KBM-7 (cell line): Measurements from ENCODE around the gene MIOX.
"Not testable (repeated sequence)": the region's sequence is repeated elsewhere in the genome, so short reads cannot be mapped to it uniquely, and the experiment has no call there.

Experiments used
- DNase-seq: peaks from one replicate; pipeline ENCODE4 v3.0.0-alpha.2; 2015
- in situ Hi-C: fragments of 300-500 bp; cut with MboI; formaldehyde crosslinking; loops from 2 replicates; pipeline ENCODE4 v1.14.3; 2020; ENCODE audit warnings: low sequenced_read_pairs, low pct_unique_long_range_greater_than_20kb, mixed read lengths

MIOX gene

DNA sequence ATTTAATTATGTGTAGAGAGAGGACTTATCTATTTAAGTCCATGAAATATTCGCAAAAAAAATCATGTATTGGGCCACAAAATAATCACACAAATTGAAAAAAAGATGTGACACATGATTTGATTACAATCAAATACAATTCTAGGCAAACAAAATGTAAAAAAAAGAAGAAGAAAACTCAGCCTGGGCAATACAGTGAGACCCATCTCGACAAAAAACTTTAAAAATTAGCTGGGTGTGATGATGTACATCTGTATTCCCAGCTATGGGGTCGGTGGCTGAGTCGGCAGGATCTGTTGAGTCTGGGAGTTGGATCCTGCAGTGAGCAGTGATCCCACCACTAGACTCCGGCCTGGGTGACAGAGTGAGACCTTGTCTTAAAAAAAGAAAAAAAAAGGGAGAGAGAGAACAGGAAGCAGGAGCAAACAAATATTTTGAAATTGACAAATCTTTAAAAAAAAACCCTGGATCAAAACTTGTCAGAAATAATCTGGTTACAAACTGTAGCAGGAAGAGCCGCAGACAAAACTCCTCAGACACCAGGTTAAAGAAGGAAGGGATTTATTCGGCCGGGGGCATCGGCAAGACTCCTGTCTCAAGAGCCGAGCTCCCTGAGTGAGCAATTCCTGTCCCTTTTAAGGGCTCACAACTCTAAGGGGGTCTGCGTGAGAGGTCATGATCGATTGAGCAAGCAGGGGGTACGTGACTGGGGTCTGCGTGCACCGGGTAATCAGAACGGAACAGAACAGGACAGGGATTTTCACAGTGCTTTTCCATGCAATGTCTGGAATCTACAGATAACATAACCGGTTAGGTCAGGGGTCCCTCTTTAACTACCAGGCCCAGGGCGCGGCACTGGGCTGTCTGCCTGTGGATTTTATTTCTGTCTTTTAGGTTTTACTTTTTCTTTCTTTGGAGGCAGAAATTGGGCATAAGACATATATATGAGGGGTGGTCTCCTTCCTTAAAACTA lies 46.5 kb downstream of the MIOX start:
- in situ Hi-C loops, result no loop called here
- DNase-seq, result no peak

DNA sequence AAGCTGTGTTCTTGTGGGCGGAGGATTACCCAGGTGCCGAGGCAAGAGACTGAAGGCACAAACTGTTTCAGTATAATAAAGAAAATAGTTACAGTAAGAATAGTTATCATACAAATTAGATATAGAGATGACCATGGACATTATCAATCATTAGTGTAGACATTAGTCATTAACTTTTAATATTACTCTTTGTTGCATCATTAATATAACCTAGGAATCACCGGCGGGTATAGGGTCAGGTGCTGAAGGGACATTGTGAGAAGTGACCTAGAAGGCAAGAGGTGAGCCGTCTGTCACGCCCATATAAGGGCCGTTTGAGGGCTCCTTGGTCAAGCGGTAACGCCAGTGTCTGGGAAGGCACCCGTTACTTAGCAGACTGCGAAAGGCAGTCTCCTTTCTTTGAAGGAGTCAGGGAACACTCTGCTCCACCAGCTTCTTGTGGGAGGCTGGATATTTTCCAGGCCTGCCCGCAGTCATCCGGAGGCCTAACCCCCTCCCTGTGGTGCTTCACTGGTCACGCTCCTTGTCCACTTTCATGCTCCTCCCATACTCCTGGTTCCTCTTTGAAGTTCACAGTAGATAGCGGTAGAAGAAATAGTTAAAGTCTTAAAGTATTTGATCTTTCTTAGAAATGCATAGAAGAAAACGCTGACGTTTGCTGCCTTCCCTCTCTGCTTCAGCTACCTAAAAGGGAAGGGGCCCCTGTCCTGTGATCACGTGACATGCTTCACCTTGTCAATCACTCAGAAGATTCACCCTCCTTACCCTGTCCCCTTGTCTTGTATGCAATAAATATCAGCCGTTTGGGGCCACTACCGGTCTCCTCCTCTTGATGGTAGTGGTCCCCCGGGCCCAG lies 47.4 kb downstream of the MIOX start:
- in situ Hi-C loops, result not testable (repeated sequence)
- DNase-seq, result peak; percentile 69

- in situ Hi-C loops, result no loop called here
- no peak for DNase-seq
Observed at GRCh38 chr22:50535113-50535512, 48.5 kb downstream of the MIOX start.

- in situ Hi-C loops, result no loop called here
- DNase-seq, result no peak
Observed at GRCh38 chr22:50536226-50536625, 49.6 kb downstream of the MIOX start.

DNA sequence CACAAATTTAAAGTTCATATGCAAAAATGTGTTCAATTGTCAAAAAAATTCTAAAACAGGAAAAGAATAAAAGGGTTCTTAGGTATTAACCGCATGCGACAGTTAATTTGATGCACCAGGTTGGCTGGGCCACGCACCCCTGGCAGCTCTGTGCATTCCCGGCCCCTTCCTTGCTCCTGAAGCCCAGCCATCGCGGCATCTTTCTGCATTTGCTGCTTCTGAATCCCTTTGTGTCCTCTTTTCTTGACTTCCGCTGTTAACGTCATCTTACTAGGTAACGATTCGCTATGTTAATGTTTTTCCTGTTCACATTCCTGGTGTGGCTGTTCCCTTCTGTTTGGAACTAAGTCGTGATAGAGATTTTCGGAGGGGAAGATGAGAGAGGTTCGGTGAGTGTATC lies 51.1 kb downstream of the MIOX start:
- in situ Hi-C loops, result no loop called here
- no peak for DNase-seq
